Measurements from ENCODE around the gene EMC9. TPM values are rescaled to one million over a fixed set of nuclear protein-coding genes. Genes with fewer than 3 reads are reported as not detected.

The EMC9 gene
- total and polyA plus RNA-seq, 2 of the 8 experiments (the other 6 are each of a cell fraction or from before 2014, with no cell fraction given): 38.4 to 47.2 TPM

GRCh38 chr14:24115422-24116127 is 25.8 kb downstream of the EMC9 start:
- H4K8ac ChIP-seq (ENCODE audit: extremely low read depth, insufficient read depth, low read length): no peak overlapping the region
- peaks cover 0 to 4% (median 2%) of the 10 kb centered on the region in 4 experiments; a peak in 5 of 7 replicates for H3K4me1 ChIP-seq (replicated peaks in 1 of 4; ENCODE audit: control insufficient read depth in 3 of 4, insufficient read depth in 4 of 4, low read length in 3 of 4)
- H3K23me2 ChIP-seq (ENCODE audit: low read depth, low read length): peaks cover 7% of the 10 kb centered on the region
- H2BK12ac ChIP-seq (ENCODE audit: low read depth, low read length): no peak overlapping the region
- H3K79me1 ChIP-seq (ENCODE audit: low read depth, low read length): peaks cover 5% of the 10 kb centered on the region; the same call in 1 of the 2 replicates
- no peak for DNase-seq (ENCODE audit: low read depth in 1 of 2, low spot score in 2 of 2)
- H3K27me3 ChIP-seq (replicated peaks in 1 of 4; ENCODE audit: control insufficient read depth in 3 of 4, extremely low read depth in 1 of 4, insufficient read depth in 3 of 4, low read length in 3 of 4): no peaks in the 10 kb centered on the region
- FAIRE-seq: no peak
- H4K91ac ChIP-seq (replicated peaks; ENCODE audit: insufficient read length, low read length): no peak overlapping the region
- H3K14ac ChIP-seq (ENCODE audit: insufficient read length): no peak overlapping the region
- no peak overlapping the region for H3K23ac ChIP-seq (ENCODE audit: insufficient read length)
- TF ChIP-seq CHD2 (IDR thresholded peaks at IDR 0.05; ENCODE audit: low read length) (no peak), SAP30 (IDR thresholded peaks at IDR 0.05; ENCODE audit: insufficient read depth, insufficient replicate concordance, low read length) (peak; percentile 28), SIN3A (conservative IDR thresholded peaks at IDR 0.05 in 1 of 2, IDR thresholded peaks at IDR 0.05 in 1 of 2; ENCODE audit: low read depth in 1 of 2, low read length in 2 of 2) (0 out of 4 replicates have a peak, but pooled peaks of 1 of the 2 experiments have one; percentile 62)
- peak overlapping the region; percentile 68 to 89 (median 76) for H3K4me3 ChIP-seq (ENCODE audit: extremely low read depth in 1 of 4, insufficient read depth in 2 of 4, low read depth in 3 of 4, low read length in 4 of 4)
- H3K18ac ChIP-seq (ENCODE audit: extremely low read depth, low read length): no peak overlapping the region; the same call in 1 of the 2 replicates
- POLR2A ChIA-PET (ENCODE audit: partially characterized antibody): interaction anchor here (0.6 to 7.1 kb wide), 21 partner anchors 12 to 126 kb away, joined by 3 to 125 read pairs (median 5); partner anchors contain the start of genes CARMIL3, EMC9, FITM1 and IRF9
- no peak overlapping the region; the same call in 1 of the 2 replicates for H2AK5ac ChIP-seq (ENCODE audit: low read depth, low read length)
- peaks cover 9 to 28% (median 23%) of the 10 kb centered on the region in 4 experiments for H3K36me3 ChIP-seq (ENCODE audit: control insufficient read depth in 2 of 4, insufficient read depth in 4 of 4, low read length in 3 of 4)
- H2AFZ ChIP-seq (ENCODE audit: low read length): peak overlapping the region; percentile 81; the same call in 1 of the 2 replicates
- H3K79me2 ChIP-seq (ENCODE audit: control insufficient read depth in 1 of 2, insufficient read depth in 2 of 2, low read length in 2 of 2): peaks cover 0 to 10% of the 10 kb centered on the region in 2 experiments; a peak in 2 of 4 replicates
- CTCF ChIA-PET (ENCODE audit: partially characterized antibody): interaction anchor here (0.7 to 2.7 kb wide), 11 partner anchors 14 to 485 kb away, joined by 3 to 20 read pairs (median 6); partner anchors contain the start of genes EMC9, IRF9, PCK2 and RNF31
- H2BK120ac ChIP-seq (replicated peaks; ENCODE audit: low read depth, low read length): no peak overlapping the region
- 0 out of 2 replicates have a peak overlapping the region, but pooled peaks have one; percentile 25 for H3K27ac ChIP-seq (ENCODE audit: low read depth, low read length)
- no peak overlapping the region for H2BK20ac ChIP-seq (ENCODE audit: low read length)
- peak overlapping the region; percentile 46; the same call in 1 of the 2 replicates for H2BK15ac ChIP-seq (ENCODE audit: low read length)
- H3K56ac ChIP-seq (replicated peaks; ENCODE audit: insufficient read length, low read depth, low read length): no peak overlapping the region
- 0 out of 2 replicates have a peak overlapping the region, but pooled peaks have one; percentile 41 for H2BK5ac ChIP-seq (ENCODE audit: low read depth, low read length)
- H3K4ac ChIP-seq (replicated peaks; ENCODE audit: insufficient read length, low read depth, low read length): no peak overlapping the region
- H4K20me1 ChIP-seq (replicated peaks in 1 of 2; ENCODE audit: control insufficient read depth in 1 of 2, insufficient read depth in 2 of 2, low read length in 2 of 2): peaks cover 0 to 3% of the 10 kb centered on the region in 2 experiments
- peak overlapping the region; percentile 87 to 91 for H3K4me2 ChIP-seq (ENCODE audit: insufficient read depth in 1 of 2, low read depth in 2 of 2, low read length in 2 of 2)
- H4K5ac ChIP-seq (ENCODE audit: insufficient read length, low read depth, low read length): no peak overlapping the region
- WGBS, 2 experiments (ENCODE audit: extremely low coverage in 1 of 2, insufficient coverage in 1 of 2, insufficient read length in 1 of 2, insufficient replicate concordance in 2 of 2, low coverage in 1 of 2, low lambda C conversion rate in 2 of 2, missing lambda C conversion rate in 1 of 2): 7% methylated on average over 14 of the region's 14 CpGs; no CpG with 5 or more reads in 1 of the 2 experiments
- peak overlapping the region; percentile 66 to 91 (median 76) for H3K9ac ChIP-seq (replicated peaks in 1 of 4; ENCODE audit: extremely low read depth in 1 of 4, low read depth in 3 of 4, low read length in 3 of 4)
- H3K9me3 ChIP-seq (ENCODE audit: insufficient read depth in 2 of 2, low read depth in 1 of 2, low read length in 1 of 2): no peaks in the 10 kb centered on the region

All from H1 (cell line).